ENCODE measurements around the gene NDUFB7.
"Not testable (repeated sequence)": the region's sequence is repeated elsewhere in the genome, so short reads cannot be mapped to it uniquely, and the experiment has no call there.

Gene NDUFB7

GRCh38 chr19:14582894-14583340 lies 11.1 kb upstream of the NDUFB7 start, which contains the start of gene CLEC17A:
TSS of gene CLEC17A (plus strand) at chr19:14583084. CDS start at chr19:14583161, 77 bp downstream.
- ATAC-seq (no peak), DNase-seq (ENCODE audit: low spot score in 2 of 2) (no peak)
- H3K9me3 Mint-ChIP-seq: no peaks in the 10 kb centered on the region
- peak within 1 kb of the TSS; percentile 39 for H3K4me3 Mint-ChIP-seq
- H3K4me1 Mint-ChIP-seq: peaks cover 22% of the 10 kb centered on the region
- H3K36me3 Mint-ChIP-seq: peaks cover 13% of the 10 kb centered on the region
- peak within 1 kb of the TSS; percentile 65 for H3K27ac Mint-ChIP-seq

- H3K36me3 Mint-ChIP-seq: peaks cover 5% of the 10 kb centered on the region
- no peak overlapping the region for H3K4me3 Mint-ChIP-seq
- DNase-seq (ENCODE audit: low spot score in 2 of 2): no peak
- peak overlapping the region; percentile 12 for H3K27ac Mint-ChIP-seq
- peak; percentile 2 for ATAC-seq
- peaks cover 13% of the 10 kb centered on the region for H3K4me1 Mint-ChIP-seq
- no peaks in the 10 kb centered on the region for H3K9me3 Mint-ChIP-seq
Observed at GRCh38 chr19:14580623-14581237, 8.9 kb upstream of the NDUFB7 start.

- Mint-ChIP-seq H3K27ac (peak overlapping the region; percentile 80), H3K4me3 (no peak overlapping the region), H3K9me3 (no peaks in the 10 kb centered on the region), H3K4me1 (peaks cover 20% of the 10 kb centered on the region), H3K36me3 (peaks cover 5% of the 10 kb centered on the region)
- ATAC-seq: no peak
- DNase-seq (ENCODE audit: low spot score in 2 of 2): no peak
Observed at GRCh38 chr19:14577885-14578427, 6.1 kb upstream of the NDUFB7 start.

GRCh38 chr19:14577264-14577663 lies 5.4 kb upstream of the NDUFB7 start:
- Mint-ChIP-seq H3K27ac (peak overlapping the region; percentile 80), H3K9me3 (no peaks in the 10 kb centered on the region), H3K4me1 (peaks cover 20% of the 10 kb centered on the region), H3K36me3 (peaks cover 5% of the 10 kb centered on the region), H3K4me3 (no peak overlapping the region)
- ATAC-seq (no peak), DNase-seq (ENCODE audit: low spot score in 2 of 2) (no peak)

GRCh38 chr19:14576363-14576762 lies 4.5 kb upstream of the NDUFB7 start:
- Mint-ChIP-seq H3K9me3 (no peaks in the 10 kb centered on the region), H3K4me1 (peaks cover 27% of the 10 kb centered on the region), H3K27ac (no peak overlapping the region), H3K36me3 (peaks cover 5% of the 10 kb centered on the region), H3K4me3 (no peak overlapping the region)
- ATAC-seq (no peak), DNase-seq (ENCODE audit: low spot score in 2 of 2) (no peak)

GRCh38 chr19:14575428-14575980 lies 3.6 kb upstream of the NDUFB7 start:
- DNase-seq (ENCODE audit: low spot score in 2 of 2): no peak
- Mint-ChIP-seq H3K9me3 (no peaks in the 10 kb centered on the region), H3K27ac (no peak overlapping the region), H3K36me3 (peaks cover 4% of the 10 kb centered on the region), H3K4me1 (peaks cover 31% of the 10 kb centered on the region), H3K4me3 (no peak overlapping the region)
- ATAC-seq: no peak

- DNase-seq (ENCODE audit: low spot score in 2 of 2) (no peak), ATAC-seq (no peak)
- Mint-ChIP-seq H3K4me3 (peak overlapping the region; percentile 92), H3K9me3 (no peaks in the 10 kb centered on the region), H3K27ac (peak overlapping the region; percentile 90), H3K4me1 (peaks cover 62% of the 10 kb centered on the region), H3K36me3 (peaks cover 27% of the 10 kb centered on the region)
Observed at GRCh38 chr19:14570864-14571527, 870 bp downstream of the NDUFB7 start.

GRCh38 chr19:14567079-14567478 lies 4.8 kb downstream of the NDUFB7 start:
- Mint-ChIP-seq H3K4me3 (peak overlapping the region; percentile 36), H3K36me3 (peaks cover 37% of the 10 kb centered on the region), H3K9me3 (no peaks in the 10 kb centered on the region), H3K27ac (peak overlapping the region; percentile 90), H3K4me1 (peaks cover 65% of the 10 kb centered on the region)
- ATAC-seq (no peak), DNase-seq (ENCODE audit: low spot score in 2 of 2) (no peak)

- no peak for ATAC-seq
- peak overlapping the region; percentile 90 for H3K27ac Mint-ChIP-seq
- peaks cover 64% of the 10 kb centered on the region for H3K4me1 Mint-ChIP-seq
- no peaks in the 10 kb centered on the region for H3K9me3 Mint-ChIP-seq
- H3K36me3 Mint-ChIP-seq: peaks cover 37% of the 10 kb centered on the region
- no peak for DNase-seq (ENCODE audit: low spot score in 2 of 2)
- peak overlapping the region; percentile 36 for H3K4me3 Mint-ChIP-seq
Observed at GRCh38 chr19:14566712-14567077, 5.2 kb downstream of the NDUFB7 start.

GRCh38 chr19:14565765-14566711 lies 5.8 kb downstream of the NDUFB7 start:
- ATAC-seq (no peak), DNase-seq (ENCODE audit: low spot score in 2 of 2) (no peak)
- Mint-ChIP-seq H3K27ac (peak overlapping the region; percentile 90), H3K9me3 (no peaks in the 10 kb centered on the region), H3K36me3 (peaks cover 37% of the 10 kb centered on the region), H3K4me3 (peak overlapping the region; percentile 14), H3K4me1 (peaks cover 61% of the 10 kb centered on the region)

- no peak for DNase-seq (ENCODE audit: low spot score in 2 of 2)
- Mint-ChIP-seq H3K4me1 (peaks cover 59% of the 10 kb centered on the region), H3K36me3 (peaks cover 33% of the 10 kb centered on the region), H3K4me3 (no peak overlapping the region), H3K9me3 (no peaks in the 10 kb centered on the region), H3K27ac (no peak overlapping the region)
- no peak for ATAC-seq
Observed at GRCh38 chr19:14565298-14565679, 6.6 kb downstream of the NDUFB7 start.

- Mint-ChIP-seq H3K36me3 (peaks cover 32% of the 10 kb centered on the region), H3K4me1 (peaks cover 61% of the 10 kb centered on the region)
- not testable (repeated sequence) for ATAC-seq; H3K4me3 Mint-ChIP-seq; H3K27ac Mint-ChIP-seq; DNase-seq (ENCODE audit: low spot score in 2 of 2); H3K9me3 Mint-ChIP-seq
Observed at GRCh38 chr19:14564652-14565297, 7.1 kb downstream of the NDUFB7 start.

- DNase-seq (ENCODE audit: low spot score in 2 of 2): no peak
- Mint-ChIP-seq H3K36me3 (peaks cover 32% of the 10 kb centered on the region), H3K27ac (peak overlapping the region; percentile 92)
Observed at GRCh38 chr19:14563989-14564651, 7.7 kb downstream of the NDUFB7 start.

GRCh38 chr19:14563590-14563926 lies 8.3 kb downstream of the NDUFB7 start:
- peaks cover 53% of the 10 kb centered on the region for H3K4me1 Mint-ChIP-seq
- DNase-seq (ENCODE audit: low spot score in 2 of 2) (no peak), ATAC-seq (peak; percentile 1)
- peaks cover 27% of the 10 kb centered on the region for H3K36me3 Mint-ChIP-seq
- no peaks in the 10 kb centered on the region for H3K9me3 Mint-ChIP-seq
- peak overlapping the region; percentile 54 for H3K4me3 Mint-ChIP-seq
- H3K27ac Mint-ChIP-seq: peak overlapping the region; percentile 92

More at GRCh38 chr19:14563989-14564651, 7.7 kb downstream of the NDUFB7 start:
- peak; percentile 70 for ATAC-seq
- Mint-ChIP-seq H3K4me3 (peak overlapping the region; percentile 54), H3K9me3 (no peaks in the 10 kb centered on the region), H3K4me1 (peaks cover 59% of the 10 kb centered on the region)
